22Rv1 (cell line): ENCODE data around the gene TNXB.

Source experiments
- CTCF ChIP-seq: fragments of 450-650 bp; IDR thresholded peaks from 2 replicates; pipeline ENCODE4 v1.5.1; 2017; ENCODE audit warnings: mild to moderate bottlenecking
- ZFX ChIP-seq: fragments of 450-650 bp; IDR thresholded peaks from 2 replicates; pipeline ENCODE4 v1.6.1; 2017; ENCODE audit warnings: antibody characterized with exemption, borderline replicate concordance

- TF ChIP-seq CTCF (no peak), ZFX (no peak)
Observed at GRCh38 chr6:32117461-32117860, 8.3 kb upstream of the TNXB start.
